GM21717 (cell line): ENCODE results near the gene ARMH3.
"Not testable (repeated sequence)": the region's sequence is repeated elsewhere in the genome, so short reads cannot be mapped to it uniquely, and the experiment has no call there.

Experiments
- ATAC-seq: cut with Tn5 transposase; IDR thresholded peaks from one replicate; pipeline ENCODE4 v1.9.1; 2021; ENCODE audit warnings: mild to moderate bottlenecking, moderate library complexity; ENCODE audit not compliant: unreplicated experiment

Gene ARMH3

DNA sequence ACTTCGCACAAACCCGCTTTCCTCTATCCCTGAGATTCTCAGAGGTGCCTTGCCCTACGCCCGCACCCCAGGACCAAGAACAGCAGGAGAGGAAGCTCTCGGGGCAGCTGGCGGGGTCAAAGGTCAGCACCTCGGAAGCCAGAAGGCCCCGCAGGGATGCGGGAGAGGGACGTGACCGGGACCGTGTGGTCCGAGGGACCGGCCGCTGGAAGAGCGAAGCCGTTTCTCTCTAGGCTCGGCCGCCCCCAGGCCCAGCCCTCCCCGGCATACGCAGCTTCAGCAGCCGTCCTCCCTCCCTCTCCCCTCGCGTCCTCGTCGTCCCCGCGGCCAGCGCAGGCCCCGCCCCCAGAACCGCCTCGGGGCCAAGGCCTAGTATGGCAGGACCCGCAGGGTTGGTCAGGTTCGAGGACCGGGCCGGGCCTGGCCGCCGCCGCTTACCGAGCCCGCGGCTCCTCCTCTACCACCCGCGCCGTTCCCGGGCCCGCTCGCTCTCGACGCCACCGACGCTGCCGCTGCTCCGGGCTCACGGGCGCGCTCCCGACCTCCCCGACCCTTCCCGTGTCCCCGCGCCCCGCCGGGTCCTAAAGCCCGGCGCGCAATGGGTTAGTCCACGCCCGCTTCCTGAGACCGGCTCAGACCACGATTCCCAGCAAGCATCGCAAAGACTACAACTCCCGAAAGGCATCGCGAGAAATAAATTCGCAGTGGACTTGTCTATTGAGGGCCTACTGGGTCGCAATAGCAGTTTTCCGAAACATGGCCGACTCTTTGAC, at the start of gene ARMH3:
TSS of gene ARMH3 (minus strand) at position 527 of the 773 bp plus-strand sequence. CDS start 16,059 bp downstream, outside the sequence.
- peak; percentile 90 for ATAC-seq

DNA sequence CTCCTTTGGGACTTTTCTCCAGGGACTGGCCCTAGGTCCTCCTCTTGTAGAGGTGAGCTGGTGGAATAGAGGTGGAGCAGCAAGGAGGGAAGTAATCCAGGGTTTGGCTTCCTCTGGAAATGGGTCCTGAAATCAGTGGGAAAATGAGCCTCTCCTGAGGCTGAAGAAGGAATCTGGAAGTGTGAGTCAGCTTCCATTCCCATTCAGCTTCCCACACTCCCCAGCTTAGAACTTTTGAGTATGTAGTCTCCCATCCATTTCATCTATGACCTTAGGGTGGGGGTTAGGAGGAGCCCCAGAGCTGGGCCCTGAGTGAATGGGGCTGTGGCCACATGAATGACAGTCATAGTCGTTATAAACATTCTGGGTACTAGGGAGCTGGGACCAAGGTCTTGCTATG, 46.4 kb upstream of the ARMH3 start:
- no peak for ATAC-seq

DNA sequence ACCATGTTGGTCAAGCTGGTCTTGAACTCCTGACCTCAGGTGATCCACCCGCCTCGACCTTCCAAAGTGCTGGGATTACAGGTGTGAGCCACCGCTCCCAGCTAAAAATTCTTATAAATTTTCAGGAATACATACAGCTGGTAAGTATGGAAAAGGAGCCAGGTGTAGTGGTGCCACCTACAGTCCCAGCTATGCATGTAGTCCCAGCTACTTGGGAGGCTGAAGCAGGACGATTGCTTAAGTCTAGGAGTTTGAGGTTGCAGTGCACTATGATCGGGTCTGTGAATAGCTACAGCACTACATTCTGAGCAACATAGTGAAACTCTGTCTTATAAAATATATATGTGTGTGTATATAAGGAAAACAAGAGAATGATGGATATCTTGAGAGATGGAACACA, 45.2 kb upstream of the ARMH3 start:
- ATAC-seq = no peak

GRCh38 chr10:102096449-102096848, 40.5 kb upstream of the ARMH3 start:
- ATAC-seq = no peak

GRCh38 chr10:102090772-102091171, 34.8 kb upstream of the ARMH3 start:
- no peak for ATAC-seq

DNA sequence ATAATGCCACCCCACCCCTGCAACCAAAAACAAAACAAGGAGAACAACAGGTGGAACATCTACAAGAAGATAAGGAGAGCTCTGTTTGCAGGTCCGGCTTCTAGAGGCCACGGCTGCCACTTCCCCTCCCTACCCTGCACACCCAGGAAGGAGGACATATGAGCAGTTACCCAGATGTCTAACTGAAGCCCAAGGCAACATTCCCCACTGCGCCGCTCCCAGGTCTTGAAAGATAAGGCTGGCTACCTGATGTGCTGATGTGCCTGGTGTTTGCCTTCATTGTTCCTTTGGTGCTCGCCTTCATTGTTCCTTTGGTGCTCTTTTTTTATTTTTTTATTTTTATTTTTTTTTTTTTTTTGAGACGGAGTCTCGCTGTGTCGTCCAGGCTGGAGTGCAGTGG, 30.2 kb upstream of the ARMH3 start:
- ATAC-seq = no peak

DNA sequence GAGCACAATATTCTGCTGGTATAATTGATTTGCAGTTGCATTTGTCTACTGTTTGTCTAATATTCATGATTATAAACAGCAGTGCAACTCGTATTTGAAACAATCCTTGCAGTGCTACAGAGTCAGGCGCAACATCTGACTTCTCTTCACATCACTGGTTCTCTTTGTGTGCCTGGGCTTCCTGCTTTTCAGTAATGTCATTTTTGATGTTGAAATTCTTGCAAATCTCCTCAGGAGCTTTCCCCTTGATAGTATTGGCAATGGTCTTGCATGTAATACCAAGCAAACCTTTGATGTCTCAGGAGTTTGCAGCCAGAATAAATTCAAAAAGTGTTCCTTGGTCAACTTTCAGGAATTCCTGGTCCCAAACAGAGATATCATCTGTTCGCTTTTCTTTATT, 29.4 kb upstream of the ARMH3 start:
- ATAC-seq = no peak

- ATAC-seq = no peak
Measured at GRCh38 chr10:102083541-102083940, 27.6 kb upstream of the ARMH3 start.

DNA sequence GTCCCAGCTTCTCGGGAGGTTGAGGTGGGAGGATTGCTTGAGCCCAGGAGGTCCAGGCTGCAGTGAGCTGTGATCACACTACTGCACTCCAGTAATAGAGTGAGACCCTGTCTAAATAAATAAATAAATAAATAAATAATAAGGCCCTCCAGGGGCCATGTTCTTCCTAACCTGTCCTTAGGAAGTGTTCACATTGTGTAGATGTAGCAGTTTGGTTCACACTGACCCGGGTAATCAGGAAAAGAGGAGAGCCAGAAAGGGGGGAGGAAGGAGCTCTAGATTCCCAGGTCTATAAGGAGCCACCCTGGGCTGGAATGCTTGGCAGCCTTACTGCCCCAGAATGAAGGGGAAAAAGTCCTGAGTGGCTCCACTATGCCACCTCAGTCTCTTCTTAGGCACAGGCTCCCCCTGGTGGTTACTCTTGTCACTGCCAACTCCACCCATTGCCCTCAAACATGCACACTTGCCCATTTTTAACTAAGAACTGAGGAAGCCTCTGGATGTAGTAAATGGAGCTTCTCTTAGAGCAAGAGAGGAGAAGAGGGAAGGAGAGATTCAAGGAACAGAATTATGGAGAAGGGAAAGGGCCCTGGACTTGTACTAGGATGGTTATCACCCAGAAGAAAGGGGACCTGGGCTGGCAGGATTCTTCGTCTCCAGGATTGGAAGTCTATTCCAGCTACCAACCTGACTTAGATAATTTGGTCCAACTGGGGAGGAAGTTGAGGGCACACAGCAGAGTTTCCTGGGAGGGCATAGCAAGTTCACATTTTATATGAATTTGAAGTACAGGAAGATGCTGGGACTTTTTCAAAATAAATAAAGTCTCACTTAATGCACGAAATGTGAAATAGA, 16.9 kb upstream of the ARMH3 start:
- ATAC-seq = no peak

GRCh38 chr10:102069071-102069470, 13.1 kb upstream of the ARMH3 start:
- no peak for ATAC-seq

- no peak for ATAC-seq
Measured at GRCh38 chr10:102068216-102068615, 12.2 kb upstream of the ARMH3 start.

DNA sequence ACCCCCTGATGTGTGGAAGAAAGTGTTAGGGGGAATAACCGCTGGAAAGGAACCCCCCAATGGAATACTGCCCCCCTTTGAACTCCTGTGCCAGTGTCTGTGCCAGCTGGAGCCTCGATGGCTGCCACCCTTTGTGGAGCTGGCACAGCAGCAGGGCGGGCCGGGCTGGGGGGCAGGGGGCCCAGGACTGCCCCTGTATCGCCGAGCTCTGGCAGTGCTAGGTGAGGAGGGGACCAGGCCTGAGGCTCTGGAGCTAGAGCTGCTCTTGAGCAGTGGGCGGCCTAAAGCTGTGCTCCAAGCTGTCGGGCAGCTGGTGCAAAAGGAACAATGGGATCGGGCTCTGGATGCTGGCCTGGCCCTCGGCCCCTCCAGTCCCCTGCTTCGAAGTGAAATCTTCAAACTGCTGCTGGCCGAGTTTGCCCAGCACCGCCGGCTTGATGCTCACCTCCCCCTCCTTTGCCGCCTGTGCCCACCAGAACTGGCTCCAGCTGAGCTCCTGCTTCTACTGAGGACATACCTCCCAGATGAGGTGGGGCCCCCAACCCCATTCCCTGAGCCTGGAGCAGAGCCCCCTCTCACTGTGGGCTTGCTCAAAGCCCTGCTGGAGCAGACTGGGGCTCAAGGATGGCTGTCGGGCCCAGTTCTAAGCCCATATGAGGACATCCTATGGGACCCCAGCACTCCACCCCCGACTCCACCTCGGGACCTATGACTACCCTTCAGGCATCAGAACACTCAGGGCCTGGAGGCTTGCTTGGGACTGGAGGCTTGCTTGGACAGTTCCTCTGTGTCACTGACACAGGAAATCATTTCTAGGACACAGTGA, 11.3 kb upstream of the ARMH3 start:
- ATAC-seq = no peak

- no peak for ATAC-seq
Measured at GRCh38 chr10:102066399-102067088, 10.6 kb upstream of the ARMH3 start.

DNA sequence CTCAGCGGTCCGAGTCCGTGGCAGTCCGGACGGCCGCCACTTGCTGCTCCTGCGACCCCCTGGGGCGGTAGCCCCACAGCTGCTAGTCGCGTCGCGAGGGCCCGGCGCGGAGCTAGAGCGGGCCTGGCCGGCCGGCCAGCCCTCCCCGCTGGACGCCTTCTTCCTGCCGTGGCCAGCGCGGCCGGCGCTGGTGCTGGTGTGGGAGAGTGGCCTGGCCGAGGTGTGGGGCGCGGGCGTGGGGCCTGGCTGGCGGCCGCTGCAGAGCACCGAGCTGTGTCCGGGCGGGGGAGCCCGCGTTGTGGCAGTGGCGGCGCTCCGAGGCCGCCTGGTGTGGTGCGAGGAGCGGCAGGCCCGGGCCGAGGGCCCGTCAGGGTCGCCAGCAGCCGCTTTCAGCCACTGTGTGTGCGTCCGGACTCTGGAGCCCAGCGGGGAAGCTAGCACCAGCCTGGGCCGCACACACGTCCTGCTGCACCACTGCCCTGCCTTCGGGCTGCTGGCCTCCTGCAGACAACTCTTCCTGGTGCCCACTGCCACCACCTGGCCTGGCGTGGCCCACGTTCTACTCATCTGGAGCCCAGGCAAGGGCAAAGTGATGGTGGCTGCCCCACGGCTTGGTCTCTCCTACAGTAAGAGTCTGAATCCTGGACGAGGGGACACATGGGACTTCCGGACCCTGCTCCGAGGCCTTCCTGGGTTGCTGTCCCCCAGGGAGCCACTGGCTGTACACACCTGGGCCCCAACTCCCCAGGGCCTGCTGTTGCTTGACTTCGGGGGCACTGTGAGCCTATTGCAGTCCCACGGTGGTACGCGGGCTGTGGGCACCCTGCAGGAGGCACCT, 9.8 kb upstream of the ARMH3 start:
- ATAC-seq = peak; percentile 26

DNA sequence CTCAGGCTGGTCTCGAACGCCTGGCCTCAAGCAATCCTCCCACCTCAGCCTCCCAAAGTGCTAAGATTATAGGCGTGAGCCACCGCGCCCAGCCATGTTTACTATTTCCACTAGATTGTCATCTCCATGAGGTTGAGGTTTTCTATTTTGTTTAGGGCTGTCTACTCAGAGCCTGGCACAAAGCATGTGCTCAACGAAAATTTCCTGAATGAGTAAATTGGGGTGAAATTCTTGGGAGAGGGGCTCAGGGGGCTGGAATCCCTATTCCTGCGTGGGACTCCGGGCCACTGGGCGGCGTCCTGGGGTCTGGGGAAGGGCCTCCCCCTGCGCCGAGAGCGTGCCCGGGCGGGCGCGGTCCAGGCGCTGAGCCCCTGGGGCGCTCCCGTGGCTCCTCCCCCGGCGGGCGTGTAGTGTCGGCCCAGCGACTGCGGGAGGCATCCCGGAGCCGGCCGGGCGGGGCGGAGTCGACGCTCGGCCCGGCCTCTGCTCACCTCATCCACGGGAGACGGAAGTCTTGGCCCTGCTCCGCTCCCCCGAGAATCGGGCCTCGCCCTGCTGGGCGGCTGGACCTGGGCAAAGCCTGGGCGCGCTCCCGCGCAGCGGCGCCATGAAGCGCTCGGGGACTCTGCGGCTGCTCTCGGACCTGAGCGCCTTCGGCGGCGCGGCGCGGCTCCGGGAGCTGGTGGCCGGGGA, 9.0 kb upstream of the ARMH3 start, which contains the start of gene HPS6:
TSS of gene HPS6 (plus strand) at position 482 of the 693 bp plus-strand sequence. CDS start at position 608, 126 bp downstream.
- peak; percentile 92 for ATAC-seq

DNA sequence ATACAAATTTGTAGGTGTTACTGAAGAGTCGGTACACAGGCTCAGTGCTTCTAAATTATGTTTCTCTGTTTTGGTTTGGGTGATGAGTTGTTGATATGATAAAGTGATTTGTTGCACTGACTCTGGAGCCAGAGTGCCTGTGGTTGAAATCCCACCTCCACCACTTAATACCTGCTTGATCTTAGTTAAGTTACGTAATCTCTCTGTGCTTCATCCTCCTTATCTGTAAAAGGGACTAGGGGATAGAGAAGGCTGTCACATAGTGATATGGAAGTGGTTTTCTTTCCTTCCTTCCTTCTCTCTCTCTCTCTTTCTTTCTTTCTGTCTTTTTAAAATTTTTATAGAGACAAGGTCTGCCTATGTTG, 8.5 kb upstream of the ARMH3 start:
- no peak for ATAC-seq

DNA sequence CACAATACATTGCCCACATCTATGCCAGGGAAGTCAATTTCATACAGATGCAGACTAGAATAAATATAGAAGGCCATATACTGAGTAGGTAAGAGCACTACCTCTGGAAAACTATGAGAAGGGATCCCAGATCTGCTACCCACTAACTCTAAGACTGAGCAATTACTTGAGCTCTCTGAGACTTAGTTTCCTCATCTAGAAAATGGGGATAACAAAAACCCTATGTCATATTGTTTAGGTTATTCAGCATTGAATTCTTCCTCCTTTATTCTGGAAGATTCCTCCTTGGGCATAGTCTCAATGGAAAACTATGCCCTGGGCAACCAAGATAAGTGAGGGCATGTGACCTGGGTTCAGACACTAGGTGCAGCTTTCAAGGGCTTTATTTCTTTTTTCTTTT, 4.0 kb upstream of the ARMH3 start:
- ATAC-seq = no peak

DNA sequence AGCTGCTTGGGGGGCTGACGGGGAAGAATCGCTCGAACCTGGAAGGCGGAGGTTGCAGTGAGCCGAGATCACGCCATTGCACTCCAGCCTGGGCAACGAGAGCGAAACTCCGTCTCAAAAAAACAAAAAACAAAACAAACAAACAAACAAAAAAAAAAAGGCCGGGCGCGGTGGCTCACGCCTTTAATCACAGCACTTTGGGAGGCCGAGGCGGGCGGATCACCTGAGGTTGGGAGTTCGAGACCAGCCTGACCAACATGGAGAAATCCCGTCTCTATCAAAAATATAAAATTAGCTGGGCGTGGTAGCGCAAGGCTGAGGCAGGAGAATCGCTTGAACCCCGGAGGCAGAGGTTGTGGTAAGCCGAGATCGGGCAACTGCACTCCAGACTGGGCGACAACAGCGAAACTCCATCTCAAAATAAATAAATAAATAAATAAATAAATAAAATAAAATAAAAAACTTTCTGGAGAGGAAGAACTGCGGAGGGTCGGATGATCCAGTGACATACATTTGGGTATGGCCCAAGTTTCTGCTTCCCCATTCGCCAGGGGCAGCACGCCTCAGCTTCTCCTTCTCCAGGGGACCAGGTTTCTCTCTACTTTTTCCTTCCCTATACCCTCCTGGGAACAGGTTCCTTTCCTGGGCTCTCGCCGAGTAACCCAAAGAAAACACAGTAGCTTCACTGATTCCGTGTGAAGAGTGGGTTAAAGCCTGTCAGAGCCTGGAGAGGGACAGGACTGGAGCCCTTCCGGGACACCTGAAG, 909 bp downstream of the ARMH3 start:
- not testable (repeated sequence) for ATAC-seq
